ENCODE results near the gene FKBP8. TPM values are rescaled to one million over a fixed set of nuclear protein-coding genes. Genes with fewer than 3 reads are reported as not detected.

The FKBP8 gene
- total RNA-seq, 1 experiment from 2014 or later, result 182 TPM

DNA sequence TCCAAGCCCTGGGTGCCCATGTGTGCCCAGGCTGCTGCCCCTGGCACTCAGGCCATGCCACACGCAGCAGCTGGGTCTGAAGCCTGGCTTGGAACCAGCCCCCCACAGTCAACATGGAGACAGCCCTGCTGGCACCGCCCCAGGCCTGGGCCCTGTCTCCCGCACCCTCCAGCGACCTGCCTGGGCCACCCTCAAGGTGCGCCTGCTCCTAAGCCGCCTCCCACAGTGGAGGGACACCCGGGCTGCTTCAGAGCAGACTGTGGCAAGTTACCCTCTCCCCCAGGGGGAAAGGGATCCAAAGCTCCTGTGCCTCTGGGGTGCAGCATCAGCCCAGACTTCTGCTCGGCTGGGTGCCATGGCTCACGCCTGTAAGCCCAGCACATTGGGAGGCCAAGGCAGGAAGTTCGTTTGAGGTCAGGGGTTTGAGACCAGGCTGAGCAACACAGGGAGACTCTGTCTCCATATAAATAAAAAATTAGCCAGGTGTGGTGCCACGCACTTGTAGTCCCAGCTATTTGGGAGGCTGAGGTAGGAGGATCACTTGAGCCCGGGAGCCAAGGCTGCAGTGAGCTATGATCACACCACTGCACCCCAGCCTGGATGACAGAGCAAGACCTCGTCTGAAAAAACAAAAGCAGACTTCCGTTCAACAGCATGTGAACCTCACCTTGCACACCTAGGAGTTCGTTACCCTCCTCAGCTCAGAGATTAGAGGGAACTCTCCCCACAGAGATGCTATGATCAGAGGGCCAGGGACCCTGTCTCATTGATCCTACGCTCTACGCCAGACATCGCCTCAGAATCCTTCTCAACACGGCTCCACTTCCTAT lies 37.1 kb downstream of the FKBP8 start:
- TF ChIP-seq POLR2AphosphoS5 (IDR thresholded peaks at IDR 0.05; ENCODE audit: low read depth, low read length) (no peak), REST (IDR thresholded peaks at IDR 0.05; ENCODE audit: insufficient read depth in 1 of 2, low read depth in 2 of 2, low read length in 1 of 2) (no peak), CTCF (IDR thresholded peaks at IDR 0.05) (no peak), TCF7L2 (IDR thresholded peaks at IDR 0.05; ENCODE audit: low read depth, low read length) (no peak), SIN3A (IDR thresholded peaks at IDR 0.05; ENCODE audit: borderline replicate concordance, insufficient read depth, low read depth, low read length) (no peak)
- Histone ChIP-seq H3K27me3 (ENCODE audit: control insufficient read depth, insufficient read depth, low read length) (no peaks in the 10 kb centered on the region), H3K4me3 (ENCODE audit: low read depth in 2 of 2, low read length in 2 of 2) (no peak overlapping the region), H3K27ac (ENCODE audit: low read length) (no peak overlapping the region), H3K9me3 (ENCODE audit: control insufficient read depth, insufficient read depth, low read depth, low read length) (no peaks in the 10 kb centered on the region), H3K36me3 (ENCODE audit: control insufficient read depth, insufficient read depth, low read length) (no peaks in the 10 kb centered on the region), H3K4me1 (ENCODE audit: control insufficient read depth, insufficient read depth, low read length) (peaks cover 24% of the 10 kb centered on the region)
- no peak; the same call in 1 of the 2 replicates for ATAC-seq
- DNase-seq (ENCODE audit: low read depth, low spot score), result no peak
- ChIA-PET CTCF (interaction anchor here (0.6 kb wide), 1 partner anchor 28 kb away, joined by 3 read pairs; no protein-coding TSS in a partner anchor), POLR2A (no interaction called here)
- intact Hi-C loops (cut with micrococcal nuclease; ENCODE audit: unreplicated experiment), result no loop called here
- no TSS peak for BruUV-seq (replicated peaks)
- in situ Hi-C loops (cut with HindIII; ENCODE audit: low pct_unique_long_range_greater_than_20kb, low sequenced_read_pairs), result no loop called here

DNA sequence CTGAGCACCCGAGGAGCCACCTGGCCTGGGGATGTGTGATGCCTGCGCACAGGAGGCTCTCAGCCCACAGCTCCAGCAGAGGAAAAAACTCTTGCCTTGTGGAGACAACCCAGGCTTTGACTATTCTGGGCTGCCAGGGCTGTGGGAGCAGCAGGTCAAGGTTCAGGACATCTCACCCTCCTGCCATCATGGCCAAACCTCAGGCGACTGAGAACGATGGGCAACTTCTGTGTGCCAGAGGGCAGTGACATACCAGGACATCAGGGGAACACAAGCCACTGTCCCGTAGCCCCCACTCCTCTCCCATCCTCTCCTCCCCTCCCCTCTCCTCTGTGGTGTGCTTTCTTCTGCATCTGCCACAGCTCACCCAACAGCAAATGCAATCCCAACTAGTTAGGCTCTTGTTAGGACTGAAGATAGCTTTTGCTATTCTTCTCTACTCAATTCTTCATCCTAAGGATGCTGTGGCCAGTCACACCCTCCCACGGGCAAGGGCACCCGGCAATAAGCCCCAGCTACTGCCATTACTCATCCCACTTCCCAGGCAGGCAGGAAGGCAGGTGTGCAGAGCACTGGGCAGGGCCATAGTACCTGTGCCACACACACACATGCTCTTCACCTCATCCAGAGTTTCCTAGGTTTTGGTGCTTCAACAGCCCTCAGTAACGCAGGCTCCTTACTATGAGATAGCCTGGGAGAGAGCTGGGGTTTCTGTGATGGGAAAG lies 38.3 kb downstream of the FKBP8 start:
- DNase-seq (ENCODE audit: low read depth, low spot score) (no peak), ATAC-seq (no peak)
- intact Hi-C loops (cut with micrococcal nuclease; ENCODE audit: unreplicated experiment), result no loop called here

More for the DNA sequence above, 38.3 kb downstream of the FKBP8 start:
- ChIA-PET CTCF (no interaction called here), POLR2A (interaction anchor here (0.7 kb wide), 1 partner anchor 43 kb away, joined by 3 read pairs; no protein-coding TSS in a partner anchor)
- Histone ChIP-seq H3K4me3 (ENCODE audit: low read depth in 2 of 2, low read length in 2 of 2) (no peak overlapping the region), H3K4me1 (ENCODE audit: control insufficient read depth, insufficient read depth, low read length) (peaks cover 24% of the 10 kb centered on the region), H3K27ac (ENCODE audit: low read length) (no peak overlapping the region), H3K36me3 (ENCODE audit: control insufficient read depth, insufficient read depth, low read length) (no peaks in the 10 kb centered on the region), H3K27me3 (ENCODE audit: control insufficient read depth, insufficient read depth, low read length) (no peaks in the 10 kb centered on the region), H3K9me3 (ENCODE audit: control insufficient read depth, insufficient read depth, low read depth, low read length) (no peaks in the 10 kb centered on the region)
- no peak for TF ChIP-seq REST (IDR thresholded peaks at IDR 0.05; ENCODE audit: insufficient read depth in 1 of 2, low read depth in 2 of 2, low read length in 1 of 2)
- TF ChIP-seq POLR2AphosphoS5 (IDR thresholded peaks at IDR 0.05; ENCODE audit: low read depth, low read length), result no peak
- TF ChIP-seq CTCF (IDR thresholded peaks at IDR 0.05), result no peak
- no peak for TF ChIP-seq SIN3A (IDR thresholded peaks at IDR 0.05; ENCODE audit: borderline replicate concordance, insufficient read depth, low read depth, low read length)
- no peak for TF ChIP-seq TCF7L2 (IDR thresholded peaks at IDR 0.05; ENCODE audit: low read depth, low read length)
- in situ Hi-C loops (cut with HindIII; ENCODE audit: low pct_unique_long_range_greater_than_20kb, low sequenced_read_pairs), result no loop called here
- BruUV-seq (replicated peaks), result no TSS peak
